Coronary artery (tissue), 2 donors: ENCODE data around the gene TIMM29.
"Not testable (repeated sequence)": the region's sequence is repeated elsewhere in the genome, so short reads cannot be mapped to it uniquely, and the experiment has no call there.

Experiments
- DNase-seq: peaks from one replicate; pipeline ENCODE4 v3.0.0-alpha.2; 2017; ENCODE audit warnings: low spot score
- H3K27ac ChIP-seq, 2 donors: fragments of 200-600 bp; sonication (generic); one replicate each; pipeline ENCODE4 v1.5.1; 2016 to 2019
- H3K4me3 ChIP-seq: fragments of 200-600 bp; sonication (generic); 2 replicates; pipeline ENCODE4 v1.5.1; 2016; ENCODE audit warnings: mild to moderate bottlenecking, moderate library complexity
- TF ChIP-seq, protein P1 (sequence below): fragments of 200-600 bp; sonication (generic); IDR thresholded peaks from one replicate; pipeline ENCODE4 v1.5.1; 2019; ENCODE audit warnings: antibody characterized with exemption

The TIMM29 gene

DNA sequence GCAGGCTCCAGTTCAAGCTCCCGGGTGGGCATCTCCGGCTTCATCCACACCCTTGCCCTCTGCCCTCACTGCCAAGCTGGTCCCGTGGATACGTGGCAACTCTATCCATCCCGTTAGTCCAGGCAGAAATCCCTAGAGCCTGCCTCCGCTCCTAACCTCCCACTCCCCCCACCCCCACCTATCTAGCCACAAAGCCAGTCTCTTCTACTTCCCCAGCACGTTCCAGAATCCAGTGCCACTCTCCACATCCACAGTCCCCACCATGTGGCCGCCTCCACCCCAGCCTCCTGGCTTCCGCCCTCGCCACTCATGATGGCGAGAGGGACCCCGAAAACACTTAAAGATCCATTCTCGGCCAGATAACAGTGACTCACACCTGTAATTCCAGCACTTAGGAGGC is 4.0 kb upstream of the TIMM29 start:
- Histone ChIP-seq H3K4me3 (no peak overlapping the region), H3K27ac (no peak overlapping the region)
- TF ChIP-seq, protein P1, sequence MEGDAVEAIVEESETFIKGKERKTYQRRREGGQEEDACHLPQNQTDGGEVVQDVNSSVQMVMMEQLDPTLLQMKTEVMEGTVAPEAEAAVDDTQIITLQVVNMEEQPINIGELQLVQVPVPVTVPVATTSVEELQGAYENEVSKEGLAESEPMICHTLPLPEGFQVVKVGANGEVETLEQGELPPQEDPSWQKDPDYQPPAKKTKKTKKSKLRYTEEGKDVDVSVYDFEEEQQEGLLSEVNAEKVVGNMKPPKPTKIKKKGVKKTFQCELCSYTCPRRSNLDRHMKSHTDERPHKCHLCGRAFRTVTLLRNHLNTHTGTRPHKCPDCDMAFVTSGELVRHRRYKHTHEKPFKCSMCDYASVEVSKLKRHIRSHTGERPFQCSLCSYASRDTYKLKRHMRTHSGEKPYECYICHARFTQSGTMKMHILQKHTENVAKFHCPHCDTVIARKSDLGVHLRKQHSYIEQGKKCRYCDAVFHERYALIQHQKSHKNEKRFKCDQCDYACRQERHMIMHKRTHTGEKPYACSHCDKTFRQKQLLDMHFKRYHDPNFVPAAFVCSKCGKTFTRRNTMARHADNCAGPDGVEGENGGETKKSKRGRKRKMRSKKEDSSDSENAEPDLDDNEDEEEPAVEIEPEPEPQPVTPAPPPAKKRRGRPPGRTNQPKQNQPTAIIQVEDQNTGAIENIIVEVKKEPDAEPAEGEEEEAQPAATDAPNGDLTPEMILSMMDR, result no peak
- no peak for DNase-seq

DNA sequence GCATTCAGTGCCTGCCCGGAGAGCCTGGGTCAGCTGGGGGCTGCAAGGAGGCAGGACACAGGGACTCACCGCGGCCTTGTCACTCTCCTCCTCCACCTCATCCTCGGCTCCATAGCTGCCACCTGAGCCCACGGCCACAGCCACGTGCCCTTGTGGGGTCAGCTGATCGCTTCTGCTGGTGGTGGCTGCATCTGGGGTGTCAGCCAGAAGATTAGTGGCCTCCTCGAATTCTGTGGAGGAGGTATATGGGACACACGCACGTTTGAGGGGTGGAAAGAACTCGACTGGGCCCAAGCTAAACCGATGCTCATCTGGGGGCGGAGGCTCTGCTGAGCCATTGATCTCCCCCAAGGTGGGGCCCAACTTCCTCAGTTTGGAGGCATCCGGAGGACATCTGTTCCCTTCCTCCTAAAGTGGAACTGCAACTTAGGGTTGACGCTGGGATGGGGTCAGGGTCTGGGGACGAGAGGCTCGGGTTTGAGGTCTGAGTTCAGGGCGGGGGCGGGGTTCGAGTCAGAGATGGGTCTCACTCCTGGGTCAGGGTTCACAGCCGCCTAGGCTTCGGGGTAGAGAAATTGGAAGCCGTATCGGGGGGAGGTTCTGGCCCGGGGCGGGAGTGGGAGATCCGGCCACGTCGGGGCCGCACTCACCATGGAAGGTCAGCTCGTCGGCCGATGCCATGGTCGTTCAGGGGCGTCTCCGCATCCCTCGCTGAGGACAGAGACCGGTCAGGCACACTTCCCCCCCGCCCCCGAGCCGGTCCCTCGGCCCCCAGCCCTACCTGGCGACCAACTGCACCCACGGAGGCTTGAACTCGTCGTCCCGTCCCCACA is 665 bp upstream of the TIMM29 start:
- peak overlapping the region; percentile 91 for H3K4me3 ChIP-seq
- H3K27ac ChIP-seq, result peak overlapping the region; percentile 83 to 93
- TF ChIP-seq, protein P1, result no peak
- no peak for DNase-seq

DNA sequence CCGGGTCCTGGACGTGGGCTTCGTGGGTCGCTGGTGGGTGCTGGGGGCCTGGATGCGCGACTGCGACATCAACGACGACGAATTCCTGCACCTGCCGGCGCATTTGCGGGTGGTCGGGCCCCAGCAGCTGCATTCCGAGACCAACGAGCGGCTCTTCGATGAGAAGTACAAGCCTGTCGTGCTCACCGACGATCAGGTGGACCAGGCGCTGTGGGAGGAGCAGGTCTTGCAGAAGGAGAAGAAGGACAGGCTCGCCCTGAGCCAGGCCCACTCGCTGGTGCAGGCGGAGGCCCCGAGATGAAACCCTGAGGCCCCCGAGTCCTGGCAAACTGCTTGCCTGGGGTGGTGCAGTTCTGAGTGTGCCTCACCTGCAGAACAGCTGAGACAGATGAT is 787 bp downstream of the TIMM29 start:
- DNase-seq, result no peak

DNA sequence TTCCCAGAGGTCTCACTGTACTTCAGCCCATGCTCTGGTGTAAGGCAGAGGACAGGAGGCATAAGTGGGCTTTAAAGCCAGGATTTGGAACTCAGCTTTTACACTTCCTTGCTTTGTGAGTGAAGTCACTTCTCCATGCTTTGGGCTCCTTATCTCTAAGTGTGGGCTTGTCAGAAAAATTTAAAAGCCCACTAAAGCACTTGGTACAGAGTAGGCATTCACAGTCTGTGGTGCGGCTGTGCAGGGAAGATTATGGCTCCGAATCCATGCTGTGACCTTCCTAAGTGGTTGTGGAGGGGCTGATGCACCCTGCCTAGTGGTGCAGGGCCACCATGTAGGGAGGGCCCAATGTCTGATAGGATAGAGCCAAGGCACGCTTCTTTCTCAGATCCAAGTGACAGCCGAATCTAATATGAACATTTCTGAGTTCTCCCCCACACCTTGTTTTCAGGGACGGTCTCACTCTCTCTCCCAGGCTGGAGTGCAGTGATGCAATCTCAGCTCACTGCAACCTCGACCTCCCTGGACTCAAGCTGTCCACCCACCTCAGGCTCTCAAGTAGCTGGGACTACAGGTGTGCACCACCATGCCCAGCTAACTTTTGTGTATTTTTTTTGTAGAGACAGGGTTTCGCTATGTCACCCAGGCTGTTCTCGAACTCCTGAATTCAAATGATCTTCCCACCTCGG is 6.9 kb downstream of the TIMM29 start:
- Histone ChIP-seq H3K4me3 (no peak overlapping the region), H3K27ac (no peak overlapping the region)
- DNase-seq, result no peak
- TF ChIP-seq, protein P1, result no peak

More for the DNA sequence above, 787 bp downstream of the TIMM29 start:
- H3K27ac ChIP-seq, result peak overlapping the region in 1 of 2 donors; percentile 93
- peak overlapping the region; percentile 91 for H3K4me3 ChIP-seq
- TF ChIP-seq, protein P1, result no peak

DNA sequence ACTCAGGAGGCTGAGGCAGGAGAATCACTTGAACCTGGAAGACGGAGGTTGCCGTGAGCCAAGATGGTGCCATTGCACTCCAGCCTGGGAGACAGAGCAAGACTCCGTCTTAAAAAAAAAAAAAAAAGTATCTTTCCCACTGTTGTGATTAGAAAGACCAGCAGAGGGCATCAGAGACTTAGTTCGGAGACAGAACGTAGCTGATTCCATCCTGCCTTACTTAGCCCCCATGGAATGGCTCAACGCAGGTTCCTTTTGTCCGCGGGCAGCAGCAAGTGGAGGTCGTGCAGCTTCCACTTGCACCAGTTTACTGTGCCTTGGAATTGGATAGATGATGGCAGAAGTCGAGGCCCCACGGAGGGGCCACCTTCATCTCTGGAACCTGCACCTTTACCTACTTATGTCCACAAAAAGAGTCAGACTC is 8.1 kb downstream of the TIMM29 start:
- Histone ChIP-seq H3K27ac (no peak overlapping the region), H3K4me3 (peak overlapping the region; percentile 40)
- no peak for DNase-seq
- TF ChIP-seq, protein P1, result no peak

DNA sequence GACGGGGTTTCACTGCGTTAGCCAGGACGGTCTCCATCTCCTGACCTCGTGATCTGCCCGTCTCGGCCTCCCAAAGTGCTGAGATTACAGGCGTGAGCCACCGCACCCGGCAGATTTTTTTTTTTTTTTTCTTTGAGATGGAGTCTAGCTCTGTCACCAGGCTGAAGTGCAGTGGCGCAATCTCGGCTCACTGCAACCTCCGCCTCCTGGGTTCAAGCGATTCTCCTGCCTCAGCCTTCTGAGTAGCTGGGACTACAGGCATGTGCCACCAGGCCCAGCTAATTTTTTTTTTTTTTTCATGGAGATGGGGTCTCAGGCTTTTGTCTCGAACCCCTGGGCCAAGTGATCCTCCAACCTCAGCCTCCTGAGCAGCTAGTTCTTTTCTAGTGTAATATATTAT is 13.0 kb downstream of the TIMM29 start:
- H3K4me3 ChIP-seq, H3K27ac ChIP-seq, DNase-seq: not testable (repeated sequence)

DNA sequence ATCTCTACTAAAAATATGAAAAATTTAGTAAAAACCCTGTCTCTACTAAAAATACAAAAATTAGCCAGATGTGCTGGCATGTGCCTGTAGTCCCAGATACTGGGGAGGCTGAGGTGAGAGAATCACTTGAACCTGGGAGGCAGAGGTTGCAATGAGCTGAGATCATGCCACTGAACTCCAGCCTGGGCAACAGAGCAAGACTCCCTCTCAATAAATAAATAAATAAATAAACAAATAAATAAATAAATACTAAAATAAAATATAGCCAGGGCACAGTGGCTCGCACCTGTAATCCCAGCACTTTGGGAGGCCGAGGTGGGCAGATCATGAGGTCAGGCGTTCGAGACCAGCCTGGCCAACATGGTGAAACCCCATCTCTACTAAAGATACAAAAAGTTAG is 14.8 kb downstream of the TIMM29 start:
- not testable (repeated sequence) for H3K4me3 ChIP-seq, DNase-seq, H3K27ac ChIP-seq

DNA sequence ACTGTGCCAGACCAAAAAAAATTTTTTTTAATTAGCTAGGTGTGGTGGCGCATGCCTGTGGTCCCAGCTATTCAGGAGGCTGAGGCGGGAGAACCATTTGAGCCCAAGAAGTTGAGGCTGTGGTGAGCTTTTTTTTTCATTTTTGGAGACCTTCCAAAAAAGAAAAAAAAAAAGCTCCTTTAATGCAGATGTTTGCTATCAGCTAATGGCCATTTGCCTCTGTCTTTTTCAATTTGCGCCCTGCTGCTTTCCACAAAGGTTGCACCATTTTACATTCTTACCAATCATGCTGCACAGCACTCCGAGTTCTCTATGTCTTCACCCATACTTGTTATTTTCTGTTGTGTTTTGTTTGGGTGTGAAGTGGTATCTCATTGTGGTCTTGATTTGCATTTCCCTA is 16.7 kb downstream of the TIMM29 start:
- H3K4me3 ChIP-seq, result no peak overlapping the region
- DNase-seq, result no peak
- no peak overlapping the region for H3K27ac ChIP-seq
- TF ChIP-seq, protein P1, result no peak
